GM12872 (cell line): ENCODE results near the gene NPNT.

Experiments used
- CTCF ChIP-seq: IDR thresholded peaks from 3 replicates; pipeline ENCODE4 v1.5.1; 2011; ENCODE audit warnings: low read depth, mild to moderate bottlenecking, low read length, moderate library complexity; ENCODE audit not compliant: insufficient read depth

NPNT gene

DNA sequence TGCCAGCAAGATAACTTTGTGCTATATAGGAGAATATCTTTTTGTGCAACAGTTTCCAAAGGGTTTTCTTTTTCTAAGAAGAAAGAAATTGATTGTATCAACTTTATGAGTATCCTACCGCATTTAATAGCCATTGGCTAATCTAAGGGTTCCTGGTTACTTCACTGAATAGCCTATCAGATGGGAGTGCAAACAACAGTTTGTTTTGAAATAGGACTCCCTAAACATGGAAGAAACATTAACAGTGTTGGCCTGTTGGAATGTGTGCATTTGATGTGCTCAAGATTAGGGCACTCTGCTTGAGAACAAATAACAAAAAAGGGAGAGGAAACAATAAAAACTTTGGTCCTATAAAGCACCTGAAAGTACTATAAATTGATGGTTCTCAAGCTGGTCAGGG is 29.1 kb downstream of the NPNT start:
- no peak for TF ChIP-seq CTCF

DNA sequence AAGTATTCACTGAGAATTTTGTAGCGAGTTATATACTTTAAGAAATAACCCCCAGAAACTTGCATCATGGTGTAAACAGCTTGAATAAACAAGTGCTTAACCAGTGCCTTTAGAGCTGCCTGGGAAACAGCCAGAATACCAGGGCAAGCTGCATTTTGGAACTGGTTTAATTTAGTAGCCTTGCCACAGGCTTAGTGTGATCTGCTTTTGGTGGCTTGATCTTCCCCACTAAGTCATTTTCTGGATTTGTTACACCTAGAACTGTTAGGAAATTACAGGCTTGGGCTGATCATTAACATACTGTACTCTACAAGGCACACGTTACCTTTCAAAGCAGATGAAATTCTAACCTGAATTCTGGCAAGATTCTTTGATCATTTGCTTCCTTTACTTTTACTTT is 35.4 kb downstream of the NPNT start:
- no peak for TF ChIP-seq CTCF

GRCh38 chr4:105933083-105933482 is 37.8 kb downstream of the NPNT start:
- TF ChIP-seq CTCF = no peak

DNA sequence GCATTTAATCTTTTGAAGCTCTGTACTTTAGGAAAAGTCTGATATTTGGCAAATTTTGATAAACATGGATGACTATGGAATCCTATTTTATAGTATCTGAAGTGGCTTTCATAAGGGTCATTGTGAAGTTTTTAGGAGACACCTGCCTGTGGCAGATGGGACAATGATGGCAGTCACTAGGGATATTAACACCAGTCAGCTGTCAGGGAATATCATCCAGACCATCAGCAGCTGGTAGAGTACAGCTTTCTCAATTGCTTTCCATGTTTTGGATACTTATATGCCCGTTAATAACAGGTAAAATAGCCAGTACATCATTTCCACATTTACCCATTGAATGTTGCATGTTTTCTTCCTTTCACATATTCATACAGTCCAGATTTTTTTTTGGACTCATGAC is 39.1 kb downstream of the NPNT start:
- TF ChIP-seq CTCF = no peak

DNA sequence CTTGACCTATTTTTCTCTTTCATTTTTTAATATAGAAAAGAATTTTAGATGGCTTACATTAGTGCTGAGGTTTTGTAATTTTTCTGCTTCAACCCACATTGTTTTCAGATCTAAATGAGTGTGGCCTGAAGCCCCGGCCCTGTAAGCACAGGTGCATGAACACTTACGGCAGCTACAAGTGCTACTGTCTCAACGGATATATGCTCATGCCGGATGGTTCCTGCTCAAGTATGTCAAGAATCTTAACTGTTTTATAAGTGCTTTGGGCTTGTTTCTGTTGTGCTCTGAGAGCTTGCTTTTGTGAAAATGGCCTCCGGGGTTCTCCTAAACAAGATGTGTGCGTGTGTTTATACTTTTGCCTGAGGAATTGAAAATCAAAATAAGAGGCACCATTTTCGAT is 41.6 kb downstream of the NPNT start:
- no peak for TF ChIP-seq CTCF

GRCh38 chr4:105937759-105938158 is 42.5 kb downstream of the NPNT start:
- no peak for TF ChIP-seq CTCF

DNA sequence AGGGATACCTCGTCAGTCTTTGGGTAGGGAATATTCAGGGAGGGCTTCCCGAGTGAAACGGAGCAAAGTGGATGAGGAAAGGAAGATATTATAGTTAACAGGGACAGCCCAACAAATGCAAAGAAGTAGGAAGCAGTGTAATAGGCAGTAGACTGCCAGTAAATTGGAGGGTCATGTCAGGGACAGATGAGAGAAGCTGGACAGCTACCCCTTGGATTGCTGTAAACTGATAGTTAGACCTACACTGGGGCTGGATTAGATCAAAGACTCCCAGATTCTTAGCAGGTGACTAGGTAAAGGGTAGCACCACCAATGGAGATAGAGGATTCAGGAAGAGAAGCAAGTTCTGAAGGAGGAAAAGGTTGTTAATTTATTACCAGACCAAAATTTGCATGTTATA is 48.0 kb downstream of the NPNT start:
- no peak for TF ChIP-seq CTCF

GRCh38 chr4:105944540-105944939 is 49.3 kb downstream of the NPNT start:
- no peak for TF ChIP-seq CTCF
